PC-9 (cell line): ENCODE measurements around the gene EVC2. TPM values are rescaled to one million over a fixed set of nuclear protein-coding genes. Genes with fewer than 3 reads are reported as not detected.
"Not testable (repeated sequence)": the region's sequence is repeated elsewhere in the genome, so short reads cannot be mapped to it uniquely, and the experiment has no call there.

Experiments used
- BruUV-seq: library from RNA; stranded (reverse); fragments of 400-500 nt; replicated peaks from 2 replicates; lab custom pipeline; 2021; lab: Mats Ljungman, UMichigan
- CTCF ChIA-PET: fragments of 300-600 bp; sonication (Branson Sonifier 250); formaldehyde crosslinking; loops from one replicate; lab custom pipeline; 2022; ENCODE audit warnings: antibody characterized with exemption; lab: Charles Lee
- POLR2A ChIA-PET: fragments of 300-600 bp; sonication (Branson Sonifier 250); formaldehyde crosslinking; loops from one replicate; lab custom pipeline; 2022; ENCODE audit warnings: antibody characterized with exemption; ENCODE audit not compliant: unreplicated experiment; lab: Charles Lee
- DNase-seq, 2 experiments: peaks; one replicate each; pipeline versions ENCODE4 v3.0.0 to v3.0.0-alpha.2; 2015 to 2022; ENCODE audit warnings: mixed read lengths in 1 of 2
- H2AFZ ChIP-seq: fragments of 200-600 bp; sonication (generic); 2 replicates; pipeline ENCODE4 v1.8.1; 2017; ENCODE audit warnings: antibody characterized with exemption
- H3F3A ChIP-seq: fragments of 200-600 bp; sonication (generic); 2 replicates; pipeline ENCODE4 v1.8.1; 2017; ENCODE audit warnings: antibody characterized with exemption, mild to moderate bottlenecking, low read depth; ENCODE audit not compliant: insufficient read depth
- H3K27ac ChIP-seq: fragments of 200-600 bp; sonication (generic); 2 replicates; pipeline ENCODE4 v1.6.1; 2016; ENCODE audit warnings: mixed run types
- H3K27me3 ChIP-seq: fragments of 200-600 bp; sonication (generic); 2 replicates; pipeline ENCODE4 v1.6.1; 2016; ENCODE audit warnings: low read depth, mixed run types; ENCODE audit not compliant: insufficient read depth
- H3K36me3 ChIP-seq: fragments of 200-600 bp; sonication (generic); 2 replicates; pipeline ENCODE4 v1.6.1; 2016; ENCODE audit warnings: low read depth, mixed run types
- H3K4me1 ChIP-seq: fragments of 200-600 bp; sonication (generic); replicated peaks from 2 replicates; pipeline ENCODE4 v1.6.1; 2016; ENCODE audit warnings: mixed run types; ENCODE audit not compliant: insufficient read depth
- H3K4me2 ChIP-seq: fragments of 200-600 bp; sonication (generic); 2 replicates; pipeline ENCODE4 v1.6.1; 2017; ENCODE audit warnings: mixed run types
- H3K4me3 ChIP-seq: fragments of 200-600 bp; sonication (generic); 2 replicates; pipeline ENCODE4 v1.6.1; 2016; ENCODE audit warnings: mixed run types
- H3K79me2 ChIP-seq: fragments of 200-600 bp; sonication (generic); 2 replicates; pipeline ENCODE4 v1.6.1; 2017; ENCODE audit warnings: low read depth, mixed run types
- H3K9me2 ChIP-seq: fragments of 200-600 bp; sonication (generic); 2 replicates; pipeline ENCODE4 v1.8.1; 2017; ENCODE audit warnings: mild to moderate bottlenecking; ENCODE audit not compliant: insufficient read depth
- H3K9me3 ChIP-seq: fragments of 200-600 bp; sonication (generic); 2 replicates; pipeline ENCODE4 v1.8.1; 2016; ENCODE audit warnings: low read depth; ENCODE audit not compliant: insufficient read depth
- H4K20me1 ChIP-seq: fragments of 200-600 bp; sonication (generic); 2 replicates; pipeline ENCODE4 v1.8.1; 2017; ENCODE audit not compliant: insufficient read depth
- EZH2 ChIP-seq: fragments of 200-600 bp; sonication (generic); IDR thresholded peaks from 2 replicates; pipeline ENCODE4 v1.8.0; 2017; ENCODE audit warnings: antibody characterized with exemption, low read depth
- intact Hi-C: fragments of 100-400 bp; cut with micrococcal nuclease; formaldehyde crosslinking; loops from one replicate; pipeline ENCODE4 v1.10.0; 2022; ENCODE audit not compliant: unreplicated experiment
- total RNA-seq: library from RNA; stranded (reverse); gene quantifications from 2 replicates; pipeline ENCODE4 v1.2.3, GENCODE V29; 2021
- TF ChIP-seq, protein P1 (sequence below): fragments of 200-600 bp; sonication (generic); conservative IDR thresholded peaks from 2 replicates; pipeline ENCODE4 v1.6.1; 2017; ENCODE audit warnings: mixed run types, antibody characterized with exemption, mild to moderate bottlenecking, moderate library complexity

Gene EVC2
- total RNA-seq, 1 experiment from 2014 or later: 1.4 TPM

- BruUV-seq: no TSS peak
- H3K27ac ChIP-seq: no peak overlapping the region
- CTCF ChIA-PET: no interaction called here
These were observed 92.8 kb downstream of the EVC2 start for GRCh38 chr4:5615496-5616075.

GRCh38 chr4:5611750-5612149 lies 96.6 kb downstream of the EVC2 start:
- H3K4me3 ChIP-seq: no peak overlapping the region
- DNase-seq: no peak
- TF ChIP-seq, protein P1, sequence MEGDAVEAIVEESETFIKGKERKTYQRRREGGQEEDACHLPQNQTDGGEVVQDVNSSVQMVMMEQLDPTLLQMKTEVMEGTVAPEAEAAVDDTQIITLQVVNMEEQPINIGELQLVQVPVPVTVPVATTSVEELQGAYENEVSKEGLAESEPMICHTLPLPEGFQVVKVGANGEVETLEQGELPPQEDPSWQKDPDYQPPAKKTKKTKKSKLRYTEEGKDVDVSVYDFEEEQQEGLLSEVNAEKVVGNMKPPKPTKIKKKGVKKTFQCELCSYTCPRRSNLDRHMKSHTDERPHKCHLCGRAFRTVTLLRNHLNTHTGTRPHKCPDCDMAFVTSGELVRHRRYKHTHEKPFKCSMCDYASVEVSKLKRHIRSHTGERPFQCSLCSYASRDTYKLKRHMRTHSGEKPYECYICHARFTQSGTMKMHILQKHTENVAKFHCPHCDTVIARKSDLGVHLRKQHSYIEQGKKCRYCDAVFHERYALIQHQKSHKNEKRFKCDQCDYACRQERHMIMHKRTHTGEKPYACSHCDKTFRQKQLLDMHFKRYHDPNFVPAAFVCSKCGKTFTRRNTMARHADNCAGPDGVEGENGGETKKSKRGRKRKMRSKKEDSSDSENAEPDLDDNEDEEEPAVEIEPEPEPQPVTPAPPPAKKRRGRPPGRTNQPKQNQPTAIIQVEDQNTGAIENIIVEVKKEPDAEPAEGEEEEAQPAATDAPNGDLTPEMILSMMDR: no peak
- TF ChIP-seq EZH2: no peak
- no peaks in the 10 kb centered on the region for H3K9me2 ChIP-seq
- ChIA-PET CTCF (no interaction called here), POLR2A (no interaction called here)
- no TSS peak for BruUV-seq
- H4K20me1 ChIP-seq: no peaks in the 10 kb centered on the region
- H3K79me2 ChIP-seq: no peaks in the 10 kb centered on the region
- no peak overlapping the region for H3K27ac ChIP-seq
- no peaks in the 10 kb centered on the region for H3K4me1 ChIP-seq
- no peaks in the 10 kb centered on the region for H3K27me3 ChIP-seq
- no peaks in the 10 kb centered on the region for H3K36me3 ChIP-seq
- intact Hi-C loops: no loop called here
- H3K9me3 ChIP-seq: no peaks in the 10 kb centered on the region
- H3F3A ChIP-seq: no peaks in the 10 kb centered on the region
- H2AFZ ChIP-seq: no peak overlapping the region
- H3K4me2 ChIP-seq: no peak overlapping the region

More at GRCh38 chr4:5615496-5616075, 92.8 kb downstream of the EVC2 start:
- no peak overlapping the region for H2AFZ ChIP-seq
- no peak for DNase-seq
- H3F3A ChIP-seq: no peaks in the 10 kb centered on the region
- no peak overlapping the region for H3K4me3 ChIP-seq
- H3K4me1 ChIP-seq: no peaks in the 10 kb centered on the region
- TF ChIP-seq, protein P1: no peak
- no peak for TF ChIP-seq EZH2
- no peaks in the 10 kb centered on the region for H3K9me3 ChIP-seq
- no peaks in the 10 kb centered on the region for H4K20me1 ChIP-seq
- no peaks in the 10 kb centered on the region for H3K27me3 ChIP-seq
- no peaks in the 10 kb centered on the region for H3K79me2 ChIP-seq
- no peaks in the 10 kb centered on the region for H3K36me3 ChIP-seq
- POLR2A ChIA-PET: no interaction called here
- H3K9me2 ChIP-seq: no peaks in the 10 kb centered on the region
- intact Hi-C loops: no loop called here
- no peak overlapping the region for H3K4me2 ChIP-seq

DNA sequence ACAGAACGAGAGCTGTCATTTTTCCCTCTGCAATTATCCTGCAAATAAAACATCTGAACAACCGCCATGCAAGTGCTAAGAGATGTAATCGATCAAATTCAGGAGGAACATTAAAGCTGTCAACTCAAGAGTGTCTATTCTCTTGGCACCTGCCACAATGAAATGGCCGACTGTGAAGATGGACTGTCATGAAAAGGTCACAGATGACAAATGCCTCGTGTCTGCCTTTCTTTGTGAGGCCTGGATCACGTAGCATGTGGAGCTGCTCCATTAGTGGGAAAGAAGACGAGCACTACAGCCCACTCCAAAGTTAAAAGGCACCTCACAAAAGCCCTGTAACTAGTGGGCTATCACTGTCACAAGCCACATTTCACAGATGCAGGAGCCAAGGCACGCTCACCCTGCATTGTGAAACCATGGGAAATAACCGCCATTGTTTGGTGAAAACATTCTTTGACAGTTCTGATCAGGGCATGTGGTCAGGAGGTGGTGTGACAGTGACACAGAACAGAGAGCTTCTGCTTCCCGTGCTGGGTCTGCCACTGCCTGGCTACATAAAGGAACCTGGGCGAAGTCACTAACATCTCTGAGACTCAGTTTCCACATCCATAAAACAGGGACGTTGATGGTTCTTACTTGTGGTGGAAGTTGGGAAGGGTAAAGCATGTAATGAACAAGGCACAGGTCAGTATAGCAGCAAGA lies 98.9 kb downstream of the EVC2 start:
- Histone ChIP-seq H3K9me3 (no peaks in the 10 kb centered on the region), H3F3A (no peaks in the 10 kb centered on the region), H2AFZ (no peak overlapping the region), H3K4me2 (no peak overlapping the region), H3K4me3 (no peak overlapping the region), H3K27me3 (no peaks in the 10 kb centered on the region), H3K9me2 (no peaks in the 10 kb centered on the region), H3K4me1 (no peaks in the 10 kb centered on the region), H4K20me1 (no peaks in the 10 kb centered on the region), H3K36me3 (no peaks in the 10 kb centered on the region), H3K27ac (no peak overlapping the region), H3K79me2 (no peaks in the 10 kb centered on the region)
- no TSS peak for BruUV-seq
- no peak for TF ChIP-seq EZH2
- TF ChIP-seq, protein P1: no peak
- no peak for DNase-seq
- ChIA-PET POLR2A (no interaction called here), CTCF (no interaction called here)
- intact Hi-C loops: no loop called here

- H3K9me2 ChIP-seq, H3K4me1 ChIP-seq, H2AFZ ChIP-seq, H3F3A ChIP-seq, H3K36me3 ChIP-seq, DNase-seq, H3K27me3 ChIP-seq, POLR2A ChIA-PET, H3K27ac ChIP-seq, H4K20me1 ChIP-seq, H3K4me3 ChIP-seq, H3K9me3 ChIP-seq, CTCF ChIA-PET, H3K4me2 ChIP-seq, intact Hi-C loops, BruUV-seq, H3K79me2 ChIP-seq: not testable (repeated sequence)
These were observed 114.5 kb downstream of the EVC2 start for GRCh38 chr4:5593828-5594227.
